HepG2 (cell line): Measurements from ENCODE around the gene NRIP2. TPM values are rescaled to one million over a fixed set of nuclear protein-coding genes. Genes with fewer than 3 reads are reported as not detected.

Experiments
- BHLHE40 ChIP-seq: IDR thresholded peaks from 2 replicates; pipeline ENCODE4 v1.6.1; 2011; ENCODE audit warnings: low read length, improper control_type of control experiment
- CEBPZ ChIP-seq: IDR thresholded peaks from 2 replicates; pipeline ENCODE4 v1.6.1; 2012; ENCODE audit warnings: low read length, improper control_type of control experiment
- ELF1 ChIP-seq: sonication (generic); formaldehyde crosslinking; IDR thresholded peaks from 2 replicates; pipeline ENCODE4 v1.4.0; 2020; ENCODE audit warnings: missing genetic modification reagents
- HINFP ChIP-seq: sonication (generic); formaldehyde crosslinking; IDR thresholded peaks from 2 replicates; pipeline ENCODE4 v1.4.0; 2020; ENCODE audit warnings: low read depth, mild to moderate bottlenecking, missing genetic modification reagents
- IKZF5 ChIP-seq: IDR thresholded peaks from 2 replicates; pipeline ENCODE4 v1.6.1; 2018; ENCODE audit warnings: missing genetic modification reagents, mild to moderate bottlenecking, missing compliant biosample characterization
- LCORL ChIP-seq, 2 experiments: fragments of 450-650 bp in 1 of 2; sonication (generic) in 1 of 2; formaldehyde crosslinking in 1 of 2; IDR thresholded peaks; 2 replicates each; pipeline versions ENCODE4 v1.5.0 to v1.6.1; 2017 to 2020; ENCODE audit warnings: antibody characterized with exemption in 1 of 2, missing genetic modification reagents in 1 of 2
- NR3C1 ChIP-seq: sonication (generic); formaldehyde crosslinking; IDR thresholded peaks from 2 replicates; pipeline ENCODE4 v1.4.0; 2020; ENCODE audit warnings: missing genetic modification reagents
- RNF219 ChIP-seq: sonication (generic); formaldehyde crosslinking; IDR thresholded peaks from 2 replicates; pipeline ENCODE4 v1.5.0; 2020; ENCODE audit warnings: mild to moderate bottlenecking, missing genetic modification reagents
- SAP130 ChIP-seq: IDR thresholded peaks from 2 replicates; pipeline ENCODE4 v1.6.1; 2016; ENCODE audit warnings: low read depth
- SETDB1 ChIP-seq: sonication (generic); formaldehyde crosslinking; IDR thresholded peaks from 2 replicates; pipeline ENCODE4 v1.5.1; 2020; ENCODE audit warnings: missing genetic modification reagents, mild to moderate bottlenecking, borderline replicate concordance
- TBX3 ChIP-seq: fragments of 450-650 bp; IDR thresholded peaks from 2 replicates; pipeline ENCODE4 v1.6.1; 2017; ENCODE audit warnings: antibody characterized with exemption, mild to moderate bottlenecking, inconsistent platforms, borderline replicate concordance
- THAP7 ChIP-seq: sonication (generic); formaldehyde crosslinking; IDR thresholded peaks from 2 replicates; pipeline ENCODE4 v1.8.1; 2023; ENCODE audit warnings: mild to moderate bottlenecking, missing genetic modification reagents
- YEATS2 ChIP-seq: sonication (generic); formaldehyde crosslinking; IDR thresholded peaks from 2 replicates; pipeline ENCODE4 v1.4.0; 2020; ENCODE audit warnings: missing genetic modification reagents, borderline replicate concordance
- ZBTB38 ChIP-seq: sonication (generic); formaldehyde crosslinking; IDR thresholded peaks from 2 replicates; pipeline ENCODE4 v1.5.1; 2020; ENCODE audit warnings: mild to moderate bottlenecking, missing genetic modification reagents
- ZNF180 ChIP-seq: sonication (generic); formaldehyde crosslinking; IDR thresholded peaks from 2 replicates; pipeline ENCODE4 v1.4.0; 2020; ENCODE audit warnings: low read depth, missing genetic modification reagents, borderline replicate concordance
- ZNF441 ChIP-seq: sonication (generic); formaldehyde crosslinking; IDR thresholded peaks from 2 replicates; pipeline ENCODE4 v1.7.0; 2021; ENCODE audit warnings: missing genetic modification reagents, borderline replicate concordance
- ZNF557 ChIP-seq: sonication (generic); formaldehyde crosslinking; IDR thresholded peaks from 2 replicates; pipeline ENCODE4 v1.4.0; 2020; ENCODE audit warnings: missing genetic modification reagents
- ZUFSP ChIP-seq: sonication (generic); formaldehyde crosslinking; IDR thresholded peaks from 2 replicates; pipeline ENCODE4 v1.9.0; 2021; ENCODE audit warnings: missing genetic modification reagents, mild to moderate bottlenecking, borderline replicate concordance
- polyA plus RNA-seq, 8 experiments: library from polyadenylated mRNA; depleted of rRNA in 3 of 8; stranded (reverse) in 7 of 8; unstranded in 1 of 8; fragments of >200 nt; fragmentation: Illumina TruSeq in 4 of 8; extraction: Trizol in 4 of 8; gene quantifications; 2 replicates each; pipeline versions ENCODE4 v1.2.1 to v1.2.3, GENCODE V29; 2011 to 2016; ENCODE audit warnings: low read depth in 4 of 8, missing spikeins in 1 of 8, mixed read lengths in 1 of 8; ENCODE audit not compliant: insufficient read depth in 1 of 8
- total RNA-seq, 5 experiments: library from RNA; depleted of rRNA; stranded (reverse); fragments of >200 nt; fragmentation: Illumina TruSeq; extraction: Trizol; gene quantifications; 2 replicates each; pipeline ENCODE4 v1.2.3, GENCODE V29; 2016; ENCODE audit warnings: low read depth in 1 of 5

Gene NRIP2
- total and polyA plus RNA-seq, 2 of the 13 experiments (the other 11 are each of a cell fraction or from before 2014, with no cell fraction given) = not detected

DNA sequence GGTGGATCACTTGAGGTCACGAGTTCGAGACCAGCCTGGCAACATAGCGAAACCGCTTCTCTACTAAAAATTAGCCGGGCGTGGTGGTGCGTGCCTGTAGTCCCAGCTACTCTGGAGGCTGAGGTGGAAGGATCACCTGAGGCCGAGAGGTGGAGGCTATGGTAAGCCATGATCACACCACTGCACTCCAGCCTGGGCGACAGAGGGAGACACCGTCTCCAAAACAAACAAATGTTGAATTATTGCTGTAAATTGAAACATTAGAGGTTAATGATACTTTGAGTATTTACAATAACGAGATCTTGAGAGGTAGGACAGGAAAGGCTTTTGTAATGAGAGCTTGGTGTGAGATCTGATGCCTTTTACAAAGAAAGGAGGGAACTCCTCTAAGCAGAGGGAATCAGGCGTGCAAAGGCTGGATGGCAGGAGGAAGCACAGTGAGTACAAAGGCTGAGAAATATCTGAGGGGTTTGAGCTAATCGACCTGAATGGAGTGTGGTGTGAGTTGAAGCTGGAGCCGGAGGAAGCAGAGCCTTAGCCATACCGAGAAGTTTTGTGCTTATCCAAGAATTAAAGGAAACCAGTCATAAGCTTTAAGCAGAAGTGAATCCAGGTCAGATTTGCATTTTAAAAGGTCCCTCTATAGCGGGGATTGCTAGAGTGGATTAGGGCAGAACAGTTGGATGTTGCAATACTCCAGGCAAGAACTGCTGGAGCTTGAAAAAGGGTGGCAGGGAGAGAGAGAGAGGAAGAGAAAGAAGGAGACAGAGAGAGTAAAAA, 43.3 kb upstream of the NRIP2 start (continued):
- TF ChIP-seq CEBPZ (no peak), ZNF441 (CRISPR knock-in tag) (no peak), NR3C1 (no peak), IKZF5 (CRISPR knock-in tag) (no peak), TBX3 (no peak), RNF219 (CRISPR knock-in tag) (no peak), YEATS2 (CRISPR knock-in tag) (no peak), BHLHE40 (no peak), SETDB1 (CRISPR knock-in tag) (no peak), ZNF557 (CRISPR knock-in tag) (no peak), SAP130 (CRISPR knock-in tag) (no peak), ZBTB38 (CRISPR knock-in tag) (no peak), ZUFSP (CRISPR knock-in tag) (no peak), ZNF180 (no peak), HINFP (CRISPR knock-in tag) (no peak), ELF1 (CRISPR knock-in tag) (no peak), LCORL (IDR thresholded peaks at IDR 0.05) (no peak), LCORL (CRISPR knock-in tag; IDR thresholded peaks at IDR 0.05) (no peak), THAP7 (CRISPR knock-in tag) (no peak)
